NCI-H2196 (cell line): Measurements from ENCODE around the gene MRS2.

Experiments
- DNase-seq: peaks from one replicate; lab custom pipeline; 2025; ENCODE audit not compliant: unreplicated experiment; lab: John Stamatoyannopoulos, UW

Gene MRS2

GRCh38 chr6:24429146-24429545 lies 26.4 kb downstream of the MRS2 start:
- no peak for DNase-seq

GRCh38 chr6:24430086-24430485 lies 27.4 kb downstream of the MRS2 start:
- DNase-seq = no peak

GRCh38 chr6:24431045-24431451 lies 28.3 kb downstream of the MRS2 start:
- peak; percentile 42 for DNase-seq

- DNase-seq = no peak
Observed at GRCh38 chr6:24432611-24433010, 29.9 kb downstream of the MRS2 start.

- no peak for DNase-seq
Observed at GRCh38 chr6:24436979-24437378, 34.2 kb downstream of the MRS2 start.

- no peak for DNase-seq
Observed at GRCh38 chr6:24439858-24440539, 37.3 kb downstream of the MRS2 start.

GRCh38 chr6:24440897-24441598 lies 38.3 kb downstream of the MRS2 start:
- no peak for DNase-seq

- no peak for DNase-seq
Observed at GRCh38 chr6:24441599-24441904, 38.8 kb downstream of the MRS2 start.

GRCh38 chr6:24444588-24444987 lies 41.9 kb downstream of the MRS2 start:
- DNase-seq = no peak

- DNase-seq = no peak
Observed at GRCh38 chr6:24445704-24446103, 43.0 kb downstream of the MRS2 start.

- DNase-seq = no peak
Observed at GRCh38 chr6:24446670-24447069, 43.9 kb downstream of the MRS2 start.

GRCh38 chr6:24448396-24448795 lies 45.7 kb downstream of the MRS2 start:
- DNase-seq = no peak

- DNase-seq = no peak
Observed at GRCh38 chr6:24448828-24449525, 46.2 kb downstream of the MRS2 start.

- DNase-seq = no peak
Observed at GRCh38 chr6:24451581-24452388, 49.0 kb downstream of the MRS2 start.

GRCh38 chr6:24453921-24454320 lies 51.2 kb downstream of the MRS2 start:
- no peak for DNase-seq

GRCh38 chr6:24454452-24454851 lies 51.7 kb downstream of the MRS2 start:
- no peak for DNase-seq

GRCh38 chr6:24455061-24455460 lies 52.3 kb downstream of the MRS2 start:
- no peak for DNase-seq

- no peak for DNase-seq
Observed at GRCh38 chr6:24458134-24458533, 55.4 kb downstream of the MRS2 start.

GRCh38 chr6:24458941-24459340 lies 56.2 kb downstream of the MRS2 start:
- DNase-seq = no peak

- DNase-seq = no peak
Observed at GRCh38 chr6:24460966-24461365, 58.2 kb downstream of the MRS2 start.

- no peak for DNase-seq
Observed at GRCh38 chr6:24464253-24465038, 61.7 kb downstream of the MRS2 start.
